ENCODE results near the gene PGAP1.

GRCh38 chr2:196968516-196968915 lies 42.0 kb upstream of the PGAP1 start:
- TF ChIP-seq YY1 (IDR thresholded peaks at IDR 0.05; ENCODE audit: low read depth, low read length) (no peak), CEBPB (IDR thresholded peaks at IDR 0.05; ENCODE audit: low read depth, low read length) (no peak), USF2 (IDR thresholded peaks at IDR 0.05; ENCODE audit: low read length) (no peak), CTCF (IDR thresholded peaks at IDR 0.05; ENCODE audit: control extremely low read depth in 1 of 3, insufficient read depth in 1 of 3, low read depth in 1 of 3, low read length in 3 of 3) (no peak), CHD7 (IDR thresholded peaks at IDR 0.05; ENCODE audit: insufficient replicate concordance, low read length) (no peak), EP300 (IDR thresholded peaks at IDR 0.05; ENCODE audit: borderline replicate concordance in 1 of 2, low read depth in 2 of 2, low read length in 2 of 2) (no peak), POLR2A (IDR thresholded peaks at IDR 0.05; ENCODE audit: control extremely low read depth in 1 of 2, low read depth in 2 of 2, low read length in 2 of 2) (no peak), GABPA (IDR thresholded peaks at IDR 0.05; ENCODE audit: borderline replicate concordance, insufficient read depth, low read length) (no peak), FOSL1 (IDR thresholded peaks at IDR 0.05; ENCODE audit: insufficient read depth, low read depth, low read length) (no peak), POLR2AphosphoS5 (IDR thresholded peaks at IDR 0.05; ENCODE audit: low read depth, low read length) (no peak), SRF (IDR thresholded peaks at IDR 0.05; ENCODE audit: low read depth, low read length) (no peak), TAF7 (optimal IDR thresholded peaks at IDR 0.05; ENCODE audit: borderline replicate concordance, low read depth, low read length) (no peak)

Data from H1 (cell line).